Hepatic stellate cell (primary cell): Measurements from ENCODE around the gene CDCA8.

Experiments
- DNase-seq: peaks from one replicate; pipeline ENCODE4 v3.0.0; 2011; ENCODE audit warnings: low spot score

The CDCA8 gene

GRCh38 chr1:37692078-37692833 is at the start of gene CDCA8:
Gene CDCA8 (plus strand): TSS chr1:37692516. CDS start chr1:37692691, 175 bp downstream.
- peak; percentile 100 for DNase-seq

DNA sequence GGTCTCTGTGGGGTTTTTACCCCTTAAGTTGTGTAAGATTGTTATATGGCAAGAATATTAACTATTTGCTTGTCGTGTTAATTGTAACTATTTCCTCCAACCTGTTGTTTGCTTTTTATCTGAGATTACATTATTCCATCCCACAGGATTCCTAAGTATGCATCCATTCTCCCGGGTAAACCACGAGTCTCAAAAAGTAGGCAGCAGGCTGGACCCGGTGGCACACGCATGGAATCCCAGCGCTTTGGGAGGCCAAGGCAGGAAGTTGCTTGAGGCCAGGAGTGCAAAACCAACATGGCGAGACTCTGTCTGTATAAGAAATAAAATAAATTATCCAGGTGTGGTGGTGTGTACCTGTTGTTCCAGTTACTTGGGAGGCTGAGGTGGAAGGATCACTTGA is 45.0 kb upstream of the CDCA8 start:
- no peak for DNase-seq

GRCh38 chr1:37650173-37650572 is 42.1 kb upstream of the CDCA8 start:
- DNase-seq = no peak

DNA sequence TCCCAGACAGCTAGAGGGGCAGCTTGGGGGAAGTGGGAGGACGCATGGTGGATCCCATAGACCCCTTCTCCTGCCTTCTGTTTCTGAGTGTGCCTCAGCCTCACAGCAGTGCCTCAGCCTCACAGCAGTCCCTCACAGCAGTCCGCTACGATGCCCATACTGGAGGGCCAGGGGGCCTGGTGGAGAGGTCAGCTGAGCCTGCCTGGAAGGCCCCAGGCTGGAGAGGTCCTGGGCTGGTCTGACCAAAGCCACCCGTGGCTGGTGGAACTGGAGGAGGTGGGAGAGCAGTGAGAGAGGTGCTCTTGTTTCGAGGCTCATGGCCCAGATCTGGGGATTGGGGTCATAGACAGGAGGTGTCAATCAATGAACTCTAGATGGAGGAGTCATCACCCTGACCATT is 41.6 kb upstream of the CDCA8 start:
- no peak for DNase-seq

DNA sequence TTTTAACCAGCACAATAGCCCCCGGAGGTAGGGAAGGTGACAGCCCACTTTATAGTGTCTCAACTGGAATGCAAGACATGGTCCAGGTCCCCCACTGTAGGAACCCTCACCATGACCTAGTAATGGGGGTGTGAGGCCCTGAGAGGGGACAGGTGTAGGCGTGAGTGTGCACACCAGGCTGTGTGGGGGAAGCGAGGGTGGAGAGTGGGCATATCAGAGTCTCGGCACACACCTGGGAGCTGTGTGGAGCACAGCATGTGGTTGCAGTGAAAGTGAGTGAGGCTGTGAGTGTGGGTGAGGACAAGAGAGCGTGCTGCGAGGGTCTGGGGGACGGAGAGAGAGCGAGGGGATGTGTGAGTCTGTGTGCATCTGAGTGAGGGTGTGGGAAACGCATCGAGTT is 40.5 kb upstream of the CDCA8 start:
- DNase-seq = no peak

- no peak for DNase-seq
These were observed 39.3 kb upstream of the CDCA8 start for GRCh38 chr1:37652976-37653375.

GRCh38 chr1:37653906-37654305 is 38.4 kb upstream of the CDCA8 start:
- no peak for DNase-seq

- no peak for DNase-seq
These were observed 37.0 kb upstream of the CDCA8 start for GRCh38 chr1:37655274-37655673.

- DNase-seq = no peak
These were observed 36.3 kb upstream of the CDCA8 start for GRCh38 chr1:37656026-37656425.

DNA sequence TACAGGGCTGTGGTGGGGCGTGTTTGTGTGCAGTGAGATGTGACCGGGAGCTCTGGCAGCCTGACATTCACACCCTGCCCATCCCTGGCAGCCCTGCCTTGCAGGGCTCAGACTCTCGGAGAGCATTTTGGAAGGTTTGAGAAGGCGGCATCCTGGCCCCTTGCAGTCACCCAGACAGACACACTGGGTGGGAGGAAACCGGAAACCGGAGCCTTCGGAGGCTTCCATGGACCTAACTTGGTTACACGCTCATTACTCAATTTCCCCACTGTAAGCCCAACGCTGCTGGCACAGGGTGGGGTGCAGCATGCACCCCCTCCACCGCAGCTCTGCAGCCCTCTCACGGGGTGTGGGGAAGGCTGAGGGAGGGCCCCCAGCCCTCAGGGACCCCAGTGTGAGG is 35.4 kb upstream of the CDCA8 start:
- no peak for DNase-seq

DNA sequence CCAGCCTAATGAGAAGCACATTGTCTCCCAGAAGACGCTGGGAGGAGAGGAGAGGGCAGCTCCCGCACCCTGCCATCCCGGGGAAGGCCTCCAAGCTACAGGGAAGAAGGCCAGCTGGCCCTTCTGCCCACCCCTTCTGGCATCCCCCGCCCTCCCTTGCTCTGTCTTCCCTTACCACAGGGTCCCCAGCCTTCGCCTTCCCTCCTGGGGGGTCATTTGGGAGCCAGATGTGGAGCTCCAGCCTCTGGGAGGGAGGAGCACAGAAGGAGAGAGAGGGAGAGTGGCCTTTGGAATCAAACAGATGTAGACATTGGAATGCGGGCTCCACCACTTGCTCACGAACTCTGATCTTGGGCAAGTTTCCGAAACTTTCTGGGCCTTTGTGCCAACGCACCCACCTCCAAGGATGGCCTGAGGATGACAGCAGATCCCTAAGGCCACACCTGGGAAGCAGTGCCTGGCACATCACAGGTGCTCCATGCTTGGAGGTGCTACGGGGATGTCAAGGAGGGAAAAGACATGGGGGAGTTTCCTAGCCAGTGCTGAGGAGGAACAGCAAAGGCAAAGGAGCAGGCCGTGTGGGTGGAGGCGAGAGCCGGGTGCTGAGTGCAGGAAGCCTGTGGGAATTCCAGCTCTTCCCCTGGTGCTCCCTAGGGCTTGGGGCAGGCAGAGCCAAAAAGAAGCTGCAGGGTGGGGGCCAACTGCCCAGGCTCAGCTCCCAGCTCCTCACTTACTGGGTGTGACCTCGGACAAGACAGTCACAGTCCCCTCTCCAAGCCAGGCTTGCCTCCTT is 34.5 kb upstream of the CDCA8 start:
- no peak for DNase-seq

DNA sequence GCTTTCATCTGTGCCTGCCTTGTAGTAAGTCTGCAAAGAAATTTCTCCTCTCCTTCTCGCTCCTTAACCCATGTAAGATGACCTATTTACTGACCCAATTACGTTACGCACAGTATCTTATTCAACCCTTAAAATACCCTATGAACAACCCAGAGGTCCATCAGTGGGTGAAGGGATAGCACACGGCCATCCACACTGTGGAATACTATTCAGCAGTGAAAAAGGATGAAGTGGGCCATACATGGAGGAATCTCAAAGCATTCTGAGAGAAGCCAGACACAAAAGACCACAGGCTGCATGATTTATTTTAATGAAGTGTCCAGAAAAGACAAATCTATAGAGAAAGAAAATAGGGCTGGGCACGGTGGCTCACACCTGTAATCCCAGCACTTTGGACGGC is 33.8 kb upstream of the CDCA8 start:
- no peak for DNase-seq

DNA sequence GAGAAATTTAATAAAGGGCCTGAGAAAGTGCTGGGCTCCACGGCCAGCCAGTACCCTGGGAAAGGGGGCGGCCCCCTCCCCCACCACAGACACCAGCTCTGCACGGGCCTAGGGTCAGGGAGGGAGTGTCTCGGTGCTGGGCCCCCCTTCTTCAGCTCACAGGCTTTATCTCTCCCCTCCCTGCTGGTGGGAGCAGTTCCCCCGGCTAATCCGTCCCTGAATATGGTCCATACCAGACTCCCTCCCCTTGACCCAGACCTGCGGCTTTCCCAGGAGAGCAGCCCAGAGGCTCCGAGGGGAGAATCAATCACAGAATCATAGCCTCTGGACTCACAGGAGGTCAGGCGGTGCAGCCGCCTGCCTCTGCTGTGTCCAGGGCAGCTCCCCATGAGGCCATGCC is 31.7 kb upstream of the CDCA8 start:
- no peak for DNase-seq

DNA sequence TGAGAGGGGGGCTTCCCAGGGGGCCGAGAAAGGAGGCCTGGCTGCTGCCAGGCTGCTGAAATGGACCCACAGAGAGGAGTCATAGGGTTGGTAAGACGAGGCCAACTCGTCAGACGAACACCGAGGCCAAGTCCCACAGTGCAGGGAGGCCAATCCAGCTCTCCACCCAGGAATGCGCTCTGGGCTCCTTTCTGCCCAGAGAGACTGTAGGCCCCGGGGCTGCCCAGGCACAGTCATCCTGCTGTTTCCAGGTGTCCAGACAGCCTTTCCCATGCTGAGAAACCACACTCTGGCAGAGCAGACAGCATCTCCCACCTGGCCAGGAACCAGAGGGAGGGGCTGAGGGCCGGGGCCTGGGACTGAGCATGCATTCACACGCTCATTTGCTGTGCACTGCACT is 30.9 kb upstream of the CDCA8 start:
- no peak for DNase-seq

- DNase-seq = no peak
These were observed 30.1 kb upstream of the CDCA8 start for GRCh38 chr1:37662031-37662755.

GRCh38 chr1:37663426-37664000 is 28.8 kb upstream of the CDCA8 start:
- DNase-seq = no peak

DNA sequence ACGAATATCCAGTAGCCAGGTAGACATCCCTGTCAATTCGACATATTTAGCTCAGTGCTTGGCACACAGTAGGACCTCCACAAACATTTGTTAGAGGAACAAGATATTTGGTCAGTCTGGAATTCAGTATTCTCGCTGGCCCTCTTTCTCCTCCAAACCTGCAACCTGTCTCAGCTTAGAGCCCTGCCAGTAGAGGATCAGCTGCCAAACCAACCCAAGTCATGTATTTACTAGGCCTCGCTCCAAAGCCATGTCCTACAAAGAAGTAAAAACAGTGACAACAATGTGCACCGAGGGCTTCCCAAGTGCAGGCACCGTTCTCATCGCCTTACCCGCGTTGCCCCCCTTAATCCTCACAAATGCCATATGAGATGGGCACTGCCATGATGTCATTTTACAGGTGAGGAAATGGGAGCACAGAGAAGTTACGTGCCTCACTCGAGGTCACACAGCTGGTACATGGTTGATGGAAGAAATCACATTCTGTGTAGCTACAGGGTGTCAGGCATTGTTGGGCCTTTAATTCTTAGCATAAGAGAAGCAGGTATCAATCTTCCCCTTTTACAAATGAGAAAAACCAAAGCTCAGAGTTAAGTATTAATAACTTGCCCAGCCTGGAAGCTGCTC is 26.0 kb upstream of the CDCA8 start:
- no peak for DNase-seq

GRCh38 chr1:37667023-37667671 is 25.2 kb upstream of the CDCA8 start:
- no peak for DNase-seq

- no peak for DNase-seq
These were observed 22.2 kb upstream of the CDCA8 start for GRCh38 chr1:37670133-37670532.

DNA sequence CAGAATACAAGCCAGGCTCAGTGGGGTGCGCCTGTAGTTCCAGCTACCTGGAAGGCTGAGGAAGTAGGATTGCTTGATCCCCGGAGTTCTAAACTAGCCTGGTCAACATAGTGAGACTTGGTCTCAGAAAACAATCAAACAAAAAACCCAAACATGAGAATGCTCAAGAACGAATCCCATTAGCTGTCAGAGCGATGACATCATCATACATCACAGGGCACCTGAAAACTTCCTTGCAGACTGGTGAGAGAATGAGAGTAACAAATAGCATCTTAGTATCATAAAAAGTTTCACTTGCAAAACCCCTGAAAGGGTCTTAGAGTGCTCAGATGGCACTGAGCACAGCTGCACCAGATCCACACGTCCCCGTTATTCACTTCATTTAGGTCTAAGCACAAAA is 21.1 kb upstream of the CDCA8 start:
- no peak for DNase-seq

DNA sequence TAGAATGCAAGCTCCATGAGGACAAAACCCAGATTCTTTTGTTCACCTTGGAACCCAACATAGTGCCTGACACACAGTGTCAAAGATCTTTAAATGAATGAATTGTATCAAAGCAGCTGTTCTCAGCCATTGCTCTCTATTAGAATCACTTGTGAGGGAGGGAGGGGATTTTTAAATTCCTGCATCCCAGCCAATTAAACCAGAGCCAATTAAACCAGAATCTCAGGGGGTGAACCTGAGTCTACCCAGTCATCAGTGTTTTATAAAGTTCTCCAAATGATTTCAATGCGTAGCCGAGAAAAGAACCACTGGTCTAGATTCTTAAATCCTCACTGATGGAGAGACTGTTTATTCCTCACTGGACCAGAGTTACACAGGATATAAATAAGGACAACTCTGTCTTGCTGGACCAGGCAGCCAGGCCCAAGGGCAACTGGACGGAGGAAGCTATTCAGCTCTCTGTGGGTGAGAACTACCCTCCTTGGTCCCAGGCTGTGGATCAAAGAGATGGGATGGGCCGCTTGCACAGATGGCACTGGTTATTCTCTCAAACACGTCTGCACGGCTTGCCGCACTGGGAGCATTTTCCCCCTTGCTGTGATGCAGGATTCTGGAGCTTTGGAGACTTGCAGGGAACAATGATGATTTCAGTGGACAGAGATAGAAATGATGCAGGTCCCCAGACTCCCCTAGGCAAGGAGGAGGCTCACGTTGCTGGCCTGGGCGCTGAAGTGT is 20.0 kb upstream of the CDCA8 start:
- no peak for DNase-seq
